GM03348 (cell line): ENCODE results near the gene APC2.
"Not testable (repeated sequence)": the region's sequence is repeated elsewhere in the genome, so short reads cannot be mapped to it uniquely, and the experiment has no call there.

ENCODE experiments used
- DNase-seq: peaks from one replicate; pipeline ENCODE4 v3.0.0; 2012; ENCODE audit warnings: low spot score

Gene APC2

DNA sequence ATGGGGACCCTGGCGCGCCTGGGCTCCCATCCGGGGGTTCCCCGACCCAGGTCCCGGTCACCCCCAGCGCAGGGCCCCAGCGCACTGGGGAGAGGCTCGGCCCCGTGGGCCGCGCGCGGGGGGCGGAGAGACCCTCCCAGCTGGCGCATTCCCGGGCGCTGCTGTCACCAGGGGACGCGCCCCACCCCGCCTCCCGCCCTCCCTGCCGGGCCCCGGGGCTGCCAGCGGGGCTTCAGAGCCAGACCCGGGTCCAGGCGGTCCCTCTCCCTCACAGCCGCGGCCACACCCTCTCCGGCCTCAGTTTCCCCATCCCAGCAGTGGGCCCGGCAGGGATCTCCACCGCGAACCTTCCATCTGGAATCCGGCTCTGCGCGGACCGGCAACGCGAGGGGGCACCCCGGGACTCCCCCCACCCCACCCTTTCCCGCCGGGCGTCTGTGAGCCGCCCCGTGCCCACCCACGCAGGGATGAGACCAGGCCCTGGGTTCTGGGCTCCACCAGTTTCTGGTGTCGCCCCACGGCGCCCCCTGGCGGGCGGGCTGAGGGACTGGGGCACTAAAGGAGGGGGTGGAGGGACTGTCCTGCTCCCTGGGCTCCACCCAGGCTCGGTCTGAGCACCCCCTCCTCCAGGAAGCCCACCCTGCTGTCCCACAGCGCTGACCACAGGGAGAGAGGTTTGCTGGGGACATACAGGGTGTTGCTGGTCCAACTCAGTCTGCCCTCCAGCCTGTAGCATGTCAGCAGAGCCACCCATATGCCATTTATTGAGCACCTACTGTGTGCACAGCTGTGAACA, 63.8 kb downstream of the APC2 start:
- peak; percentile 94 for DNase-seq

DNA sequence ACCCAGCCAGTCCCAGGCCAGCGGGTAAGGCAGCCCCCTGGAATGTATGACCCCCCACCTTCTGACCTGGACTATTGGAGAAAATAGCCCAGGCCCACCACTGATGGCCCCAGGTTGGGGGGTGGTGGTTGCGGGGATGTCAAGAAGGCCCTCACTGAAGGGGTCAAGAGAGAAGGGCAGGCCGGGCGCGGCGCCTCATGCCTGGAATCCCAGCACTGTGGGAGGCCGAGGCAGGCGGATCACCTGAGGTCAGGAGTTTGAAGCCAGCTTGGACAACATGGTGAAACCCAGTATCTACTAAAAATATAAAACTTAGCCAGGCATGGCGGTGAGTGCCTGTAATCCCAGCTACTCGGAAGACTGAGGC, 64.4 kb downstream of the APC2 start:
- DNase-seq: no peak

DNA sequence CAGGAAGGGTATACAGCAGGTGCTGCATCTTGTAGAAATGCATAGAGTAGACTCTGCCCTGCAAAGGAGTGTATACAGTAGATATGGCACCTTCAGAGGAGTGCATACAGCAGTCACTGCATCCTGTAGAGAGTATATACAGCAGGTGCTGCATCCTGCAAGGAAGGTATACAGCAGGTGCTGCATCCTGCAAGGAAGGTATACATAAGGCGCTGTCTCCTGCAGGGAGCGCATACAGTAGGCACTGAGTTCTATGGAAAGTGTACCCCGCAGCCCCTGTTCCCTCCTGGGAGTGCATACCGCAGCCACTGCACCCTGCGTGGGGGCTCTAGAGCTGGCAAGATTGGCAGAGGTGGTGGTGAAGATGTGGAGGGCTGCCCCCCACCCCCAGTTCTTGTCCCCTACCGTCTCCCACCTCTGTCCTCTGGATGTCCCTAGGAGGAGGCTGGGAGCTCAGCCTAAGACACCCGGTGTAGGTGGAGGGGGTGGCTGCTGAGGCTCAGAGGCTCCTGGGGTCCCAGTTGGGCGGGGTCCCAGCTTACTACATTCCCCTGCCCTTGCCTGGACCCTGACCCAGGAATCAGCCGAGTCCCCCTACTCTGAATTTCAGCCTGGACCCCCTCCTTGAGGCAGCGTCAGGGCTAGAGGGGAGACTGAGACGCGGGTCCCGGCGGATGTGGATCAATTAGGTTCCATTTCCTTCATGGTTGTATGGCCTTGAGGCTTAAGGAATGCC, 65.2 kb downstream of the APC2 start:
- no peak for DNase-seq

DNA sequence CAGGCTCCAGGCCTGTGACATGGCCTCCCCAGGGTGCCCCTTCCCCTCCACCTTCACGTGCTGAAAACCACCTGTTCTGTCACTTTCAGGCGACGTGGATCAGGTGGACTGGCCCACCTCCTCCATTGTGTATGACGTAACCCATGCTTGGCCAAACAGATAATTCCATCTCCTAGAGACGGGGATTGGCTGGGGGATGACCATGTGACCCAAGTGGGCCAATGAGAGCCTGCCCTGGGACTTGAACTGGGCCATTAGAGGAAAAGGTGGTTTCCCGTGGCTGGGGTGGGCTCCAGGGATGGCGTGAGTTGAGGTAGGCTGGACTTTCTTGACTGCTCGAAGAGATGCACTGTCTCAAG, 66.5 kb downstream of the APC2 start:
- no peak for DNase-seq

DNA sequence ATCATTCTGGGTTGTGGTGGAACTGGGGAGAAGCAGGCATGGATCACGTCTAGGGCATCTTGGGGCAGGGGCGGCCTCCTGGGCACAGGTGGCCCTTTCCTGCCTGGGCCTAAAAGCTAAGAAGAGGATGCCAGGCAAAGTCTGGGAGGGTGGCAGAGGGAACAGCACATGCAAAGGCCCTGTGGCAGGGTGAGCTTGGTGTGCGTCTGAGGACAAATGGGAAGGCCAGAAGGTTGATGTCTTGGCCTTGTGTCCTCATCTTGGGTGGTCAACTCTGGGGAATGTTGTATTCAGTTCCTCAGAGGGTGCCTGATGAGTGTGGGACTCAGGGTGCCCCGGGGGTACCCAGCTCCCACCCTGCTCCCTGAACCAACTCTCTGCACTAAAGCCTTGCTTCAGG, 68.5 kb downstream of the APC2 start:
- no peak for DNase-seq

DNA sequence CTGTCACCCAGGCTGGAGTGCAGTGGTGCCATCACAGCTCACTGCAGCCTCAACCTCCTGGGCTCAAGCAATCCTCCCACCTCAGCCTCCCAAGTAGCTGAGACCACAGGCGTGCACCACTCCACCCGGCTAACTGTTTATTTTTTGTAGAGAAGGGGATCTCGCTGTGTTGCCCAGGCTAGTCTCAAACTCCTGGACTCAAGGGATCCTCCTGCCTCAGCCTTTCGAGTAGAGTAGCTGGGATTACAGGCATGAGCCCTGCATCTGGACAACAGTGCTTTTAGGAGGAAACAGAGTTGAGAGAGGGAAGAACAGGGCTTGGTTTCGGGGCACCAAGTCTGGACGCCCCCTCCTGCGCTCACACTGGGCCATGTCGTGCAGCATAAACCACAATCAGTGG, 69.9 kb downstream of the APC2 start:
- not testable (repeated sequence) for DNase-seq

DNA sequence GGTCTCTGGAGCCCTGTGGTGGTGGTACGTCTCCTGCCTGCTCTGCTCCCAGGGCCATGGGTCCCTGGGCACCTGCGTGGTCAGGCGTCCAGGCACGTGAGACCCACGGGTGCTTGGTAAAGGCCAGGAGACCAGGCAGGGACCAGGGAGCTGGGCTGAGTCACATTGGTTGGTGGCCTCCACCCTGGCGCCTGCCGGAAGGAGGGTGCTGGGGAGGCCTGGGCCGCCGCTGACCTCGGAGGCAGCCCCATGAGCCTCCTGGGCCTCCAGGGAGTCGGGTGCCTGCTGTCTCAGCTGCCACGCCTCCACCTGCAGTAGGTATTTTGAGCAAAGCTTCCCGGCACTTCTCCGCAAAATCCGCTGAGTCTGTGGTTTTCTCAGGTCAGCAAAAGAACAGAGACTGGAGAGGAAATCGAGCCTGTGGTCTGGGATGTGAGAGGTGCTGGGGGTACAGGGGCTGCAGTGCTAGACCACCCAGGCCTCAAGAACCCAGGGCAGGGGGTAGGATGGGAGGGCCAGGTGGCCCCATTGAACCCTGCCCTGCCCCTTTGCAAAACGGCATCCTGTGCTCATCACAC, 70.4 kb downstream of the APC2 start:
- DNase-seq: no peak

DNA sequence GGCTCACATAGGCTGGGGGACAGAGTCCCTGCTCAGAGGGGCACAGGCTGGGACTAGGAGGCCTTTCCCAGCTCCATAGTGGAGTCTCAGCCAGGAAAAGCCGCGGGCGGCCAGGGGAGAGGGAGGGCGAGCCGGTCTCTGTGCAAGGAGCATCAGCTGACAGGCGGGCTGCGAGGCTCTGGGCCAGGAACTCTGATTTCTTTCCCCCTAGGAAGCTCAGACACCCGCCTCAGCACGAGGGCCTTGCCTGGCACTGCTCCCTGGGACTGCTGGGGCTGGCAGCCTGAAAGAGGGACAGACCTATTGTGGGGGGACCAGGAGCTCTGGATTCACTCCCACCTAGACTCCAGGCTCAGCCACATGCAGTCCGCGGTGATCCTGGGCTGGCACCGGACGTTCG, 71.7 kb downstream of the APC2 start:
- DNase-seq: no peak

DNA sequence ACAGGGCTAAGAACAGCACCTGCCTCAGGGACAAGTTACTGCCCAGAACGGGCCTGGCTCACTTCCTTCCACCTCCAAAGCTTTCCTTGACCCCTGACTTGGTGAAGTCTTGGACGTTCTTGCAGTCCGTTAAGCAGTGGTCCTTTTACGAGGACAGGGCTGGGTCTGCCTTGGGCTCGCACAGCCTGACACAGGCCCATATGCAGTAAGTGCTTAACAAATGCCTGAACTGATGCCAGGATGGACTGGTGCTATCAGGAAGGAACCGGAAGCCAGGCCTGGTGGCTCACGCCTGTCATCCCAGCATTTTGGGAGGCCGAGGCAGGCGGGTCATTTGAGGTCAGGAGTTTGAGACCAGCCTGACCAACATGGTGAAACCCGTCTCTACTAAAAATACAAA, 72.1 kb downstream of the APC2 start:
- DNase-seq: no peak

DNA sequence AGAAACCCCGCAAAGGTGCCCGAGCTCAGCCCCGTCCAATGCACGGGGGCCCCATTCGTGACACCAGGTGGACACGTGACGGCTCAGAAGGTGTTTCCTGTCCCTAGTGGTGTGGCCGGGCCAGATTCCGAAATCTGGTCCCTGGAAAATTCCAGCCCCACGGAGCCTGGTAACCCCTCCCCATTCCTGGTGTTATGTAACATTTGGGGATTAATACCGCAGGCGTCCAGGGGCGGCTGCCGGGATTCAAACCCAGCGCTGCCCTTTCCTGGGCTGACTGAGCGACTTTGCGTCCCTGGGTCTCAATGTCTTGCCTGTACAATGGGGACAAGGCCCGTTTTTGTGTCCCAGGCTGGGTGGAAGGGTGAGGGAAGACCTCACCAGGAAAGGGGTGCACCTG, 72.9 kb downstream of the APC2 start:
- no peak for DNase-seq
